Kidney epithelial cell (primary cell): ENCODE data around the gene CXCL9. TPM values are rescaled to one million over a fixed set of nuclear protein-coding genes. Genes with fewer than 3 reads are reported as not detected.

Experiments
- DNase-seq: peaks from one replicate; pipeline ENCODE4 v3.0.0-alpha.2; 2010; ENCODE audit warnings: low read depth
- H3K27me3 ChIP-seq: 2 replicates; pipeline ENCODE4 v1.6.0; 2011; ENCODE audit warnings: low read length; ENCODE audit not compliant: control insufficient read depth, insufficient read depth
- H3K36me3 ChIP-seq: 2 replicates; pipeline ENCODE4 v1.5.1; 2011; ENCODE audit warnings: low read length; ENCODE audit not compliant: control insufficient read depth, insufficient read depth
- H3K4me3 ChIP-seq: 2 replicates; pipeline ENCODE4 v1.5.1; 2011; ENCODE audit warnings: low read depth, mild to moderate bottlenecking, control low read depth, low read length
- CTCF ChIP-seq: IDR thresholded peaks from 2 replicates; pipeline ENCODE4 v1.5.1; 2011; ENCODE audit warnings: mild to moderate bottlenecking, moderate library complexity, low read length, control low read depth, inconsistent platforms; ENCODE audit not compliant: insufficient read depth, poor library complexity, severe bottlenecking
- total RNA-seq: library from RNA; depleted of rRNA; stranded (reverse); fragments of >200 nt; gene quantifications from 2 replicates; pipeline ENCODE4 v1.2.3, GENCODE V29; 2015

The CXCL9 gene
- total RNA-seq, 1 donor from 2014 or later = not detected

- Histone ChIP-seq H3K27me3 (no peaks in the 10 kb centered on the region), H3K36me3 (no peaks in the 10 kb centered on the region)
Measured at GRCh38 chr4:76036855-76037254, 29.5 kb upstream of the CXCL9 start.

GRCh38 chr4:76035799-76036380 lies 28.6 kb upstream of the CXCL9 start, which contains the start of gene CXCL11:
Gene CXCL11 (minus strand): TSS chr4:76036070. CDS start chr4:76035987, 83 bp downstream.
- no peak for DNase-seq
- no peaks in the 10 kb centered on the region for H3K27me3 ChIP-seq
- H3K36me3 ChIP-seq = no peaks in the 10 kb centered on the region
- H3K4me3 ChIP-seq = no peak within 1 kb of the TSS
- TF ChIP-seq CTCF = no peak

More at GRCh38 chr4:76036855-76037254, 29.5 kb upstream of the CXCL9 start:
- no peak for DNase-seq
- no peak overlapping the region for H3K4me3 ChIP-seq
- TF ChIP-seq CTCF = no peak

GRCh38 chr4:76035141-76035540 lies 27.8 kb upstream of the CXCL9 start:
- H3K36me3 ChIP-seq = no peaks in the 10 kb centered on the region
- H3K27me3 ChIP-seq = no peaks in the 10 kb centered on the region
- TF ChIP-seq CTCF = no peak
- no peak overlapping the region for H3K4me3 ChIP-seq
- no peak for DNase-seq

GRCh38 chr4:76029300-76029699 lies 22.0 kb upstream of the CXCL9 start:
- no peak overlapping the region for H3K4me3 ChIP-seq
- TF ChIP-seq CTCF = no peak
- no peaks in the 10 kb centered on the region for H3K36me3 ChIP-seq
- DNase-seq = no peak
- H3K27me3 ChIP-seq = no peaks in the 10 kb centered on the region

- Histone ChIP-seq H3K4me3 (no peak overlapping the region), H3K27me3 (no peaks in the 10 kb centered on the region), H3K36me3 (no peaks in the 10 kb centered on the region)
- no peak for TF ChIP-seq CTCF
- no peak for DNase-seq
Measured at GRCh38 chr4:76028350-76028765, 21.0 kb upstream of the CXCL9 start.

- TF ChIP-seq CTCF = no peak
- DNase-seq = no peak
- no peak overlapping the region for H3K4me3 ChIP-seq
- H3K27me3 ChIP-seq = no peaks in the 10 kb centered on the region
- H3K36me3 ChIP-seq = no peaks in the 10 kb centered on the region
Measured at GRCh38 chr4:76024065-76024464, 16.8 kb upstream of the CXCL9 start.
